B cell (primary cell): ENCODE data around the gene RPA3. TPM values are rescaled to one million over a fixed set of nuclear protein-coding genes. Genes with fewer than 3 reads are reported as not detected.

Experiments used
- ATAC-seq: fragments of 200-7000 bp; cut with Tn5 transposase; one replicate; pipeline ENCODE4 v1.10.0; 2021; ENCODE audit warnings: low read depth, mild to moderate bottlenecking, moderate number of reproducible peaks, moderate library complexity
- CTCF ChIA-PET: fragments of 350-600 bp; sonication (Branson Sonifier 250); formaldehyde crosslinking; loops from one replicate; lab custom pipeline; 2021; ENCODE audit warnings: antibody characterized with exemption, inconsistent platforms; lab: Charles Lee
- POLR2A ChIA-PET: fragments of 350-600 bp; sonication (Branson Sonifier 250); formaldehyde crosslinking; loops from one replicate; lab custom pipeline; 2021; ENCODE audit warnings: antibody characterized with exemption; lab: Charles Lee
- DNase-seq: peaks from one replicate; pipeline ENCODE4 v3.0.0; 2013
- H2AFZ ChIP-seq: 2 replicates; pipeline ENCODE4 v1.6.1; 2012; ENCODE audit warnings: mild to moderate bottlenecking, low read depth, low read length; ENCODE audit not compliant: insufficient read depth, poor library complexity, severe bottlenecking
- H3K27ac ChIP-seq, 2 donors: 1 replicate in 1 of 2; 2 replicates in 1 of 2; pipeline ENCODE4 v1.5.1; 2012 to 2013; ENCODE audit warnings: low read length in 2 of 2, mild to moderate bottlenecking in 2 of 2, moderate library complexity in 1 of 2
- H3K27me3 ChIP-seq, 4 experiments: fragments of 200-600 bp in 1 of 4; sonication (generic) in 1 of 4; replicated peaks in 1 of 4; 1 replicate in 2 of 4; 2 replicates in 2 of 4; pipeline versions ENCODE4 v1.6.1 to v1.7.0; 2013 to 2016; ENCODE audit warnings: low read length in 3 of 4, mild to moderate bottlenecking in 2 of 4, mixed read lengths in 1 of 4, moderate library complexity in 1 of 4; ENCODE audit not compliant: insufficient read depth in 4 of 4, control insufficient read depth in 3 of 4; ENCODE audit errors: control extremely low read depth in 1 of 4
- H3K36me3 ChIP-seq, 2 experiments: replicated peaks in 1 of 2; 1 replicate in 1 of 2; 2 replicates in 1 of 2; pipeline versions ENCODE4 v1.6.1 to v1.7.1; 2013; ENCODE audit warnings: low read length in 1 of 2; ENCODE audit not compliant: insufficient read depth in 2 of 2, control insufficient read depth in 1 of 2; ENCODE audit errors: control extremely low read depth in 1 of 2, extremely low read depth in 1 of 2
- H3K4me1 ChIP-seq, 2 donors: fragments of 200-600 bp in 1 of 2; sonication (generic) in 1 of 2; 1 replicate in 1 of 2; 2 replicates in 1 of 2; pipeline versions ENCODE4 v1.5.1 to v1.6.1; 2013 to 2017; ENCODE audit warnings: low read length in 2 of 2; ENCODE audit not compliant: control insufficient read depth in 2 of 2, insufficient read depth in 2 of 2
- H3K4me2 ChIP-seq: replicated peaks from 2 replicates; pipeline ENCODE3; 2012; ENCODE audit warnings: mild to moderate bottlenecking, low read depth, low read length; ENCODE audit not compliant: poor library complexity, severe bottlenecking
- H3K4me3 ChIP-seq, 5 experiments: fragments of 200-600 bp in 1 of 5; sonication (generic) in 1 of 5; 1 replicate in 3 of 5; 2 replicates in 2 of 5; pipeline versions ENCODE4 v1.5.1 to v1.7.0; 2011 to 2016; ENCODE audit warnings: low read length in 4 of 5, mild to moderate bottlenecking in 4 of 5, low read depth in 2 of 5, control low read depth in 1 of 5, moderate library complexity in 1 of 5; ENCODE audit not compliant: insufficient read depth in 1 of 5; ENCODE audit errors: control extremely low read depth in 1 of 5, extremely low read depth in 1 of 5
- H3K79me2 ChIP-seq: fragments of 200-600 bp; sonication (generic); one replicate; pipeline ENCODE4 v1.6.0; 2016; ENCODE audit warnings: low read length; ENCODE audit not compliant: control insufficient read depth, insufficient read depth
- H3K9ac ChIP-seq: fragments of 200-600 bp; sonication (generic); 2 replicates; pipeline ENCODE4 v1.6.1; 2017; ENCODE audit warnings: mild to moderate bottlenecking, low read length, moderate library complexity
- H3K9me3 ChIP-seq, 3 donors: one replicate each; pipeline versions ENCODE4 v1.6.1 to v1.7.1; 2013; ENCODE audit warnings: low read length in 2 of 3; ENCODE audit not compliant: control insufficient read depth in 2 of 3, insufficient read depth in 1 of 3; ENCODE audit errors: control extremely low read depth in 1 of 3
- H4K20me1 ChIP-seq: 2 replicates; pipeline ENCODE4 v1.6.0; 2012; ENCODE audit warnings: mild to moderate bottlenecking, low read length; ENCODE audit not compliant: insufficient read depth, control insufficient read depth, poor library complexity, severe bottlenecking
- H3K27ac Mint-ChIP-seq: one replicate; pipeline ENCODE4 v1.8.0; 2021; ENCODE audit warnings: mixed read lengths
- H3K27me3 Mint-ChIP-seq: one replicate; pipeline ENCODE4 v1.8.0; 2021; ENCODE audit warnings: mixed read lengths
- H3K4me1 Mint-ChIP-seq: one replicate; pipeline ENCODE4 v1.8.0; 2021; ENCODE audit warnings: mixed read lengths
- H3K4me3 Mint-ChIP-seq: one replicate; pipeline ENCODE4 v1.8.0; 2021; ENCODE audit warnings: mixed read lengths
- H3K9me3 Mint-ChIP-seq: one replicate; pipeline ENCODE4 v1.8.0; 2022; ENCODE audit warnings: mixed read lengths; ENCODE audit not compliant: insufficient read depth
- CTCF ChIP-seq: fragments of 200-600 bp; IDR thresholded peaks from one replicate; pipeline ENCODE4 v1.8.0; 2022; ENCODE audit warnings: antibody characterized with exemption, mild to moderate bottlenecking
- EZH2 ChIP-seq: IDR thresholded peaks from 2 replicates; pipeline ENCODE4 v1.6.1; 2012; ENCODE audit warnings: borderline replicate concordance, low read depth, mild to moderate bottlenecking, moderate library complexity, low read length; ENCODE audit not compliant: insufficient read depth, poor library complexity, severe bottlenecking
- WGBS: methylation state at CpG from one replicate; pipeline ENCODE4 v1.1.5; 2013; ENCODE audit warnings: missing lambda C conversion rate; ENCODE audit not compliant: insufficient coverage; 5-methylcytosine and 5-hydroxymethylcytosine counted together
- intact Hi-C: fragments of 100-400 bp; cut with micrococcal nuclease; formaldehyde crosslinking; loops from one replicate; pipeline ENCODE4 v1.10.0; 2022
- polyA plus RNA-seq: library from polyadenylated mRNA; depleted of rRNA; stranded (reverse); fragments of >200 nt; gene quantifications from 2 replicates; pipeline ENCODE4 v1.2.3, GENCODE V29; 2012
- total RNA-seq, 2 donors: library from RNA; stranded (reverse); fragments of 120-200 nt in 1 of 2; gene quantifications; 1 replicate in 1 of 2; 2 replicates in 1 of 2; pipeline versions ENCODE4 v1.2.3 to v1.2.4, GENCODE V29; 2013 to 2022

RPA3 gene
- total and polyA plus RNA-seq, 2 donors (not counting 1 experiment from before 2014, with no cell fraction given): 25.6 to 49.3 TPM

GRCh38 chr7:7706101-7706511 is 12.3 kb downstream of the RPA3 start:
- no peak for ATAC-seq
- no CpG with 5 or more reads among the region's 1 CpG for WGBS

GRCh38 chr7:7705318-7705717 is 13.1 kb downstream of the RPA3 start:
- intact Hi-C loops: no loop called here
- no peaks in the 10 kb centered on the region for H3K27me3 Mint-ChIP-seq
- Histone ChIP-seq H4K20me1 (peaks cover 8% of the 10 kb centered on the region), H3K4me2 (no peak overlapping the region), H3K36me3 (no peaks in the 10 kb centered on the region), H3K27me3 (no peaks in the 10 kb centered on the region), H3K4me3 (no peak overlapping the region), H2AFZ (no peak overlapping the region), H3K27ac (no peak overlapping the region), H3K4me1 (peaks cover 12 to 17% of the 10 kb centered on the region in 2 donors), H3K9ac (no peak overlapping the region), H3K79me2 (peaks cover 14% of the 10 kb centered on the region), H3K9me3 (no peaks in the 10 kb centered on the region)
- no peaks in the 10 kb centered on the region for H3K9me3 Mint-ChIP-seq
- no peak for ATAC-seq
- H3K4me3 Mint-ChIP-seq: no peak overlapping the region
- WGBS: no CpG with 5 or more reads among the region's 2 CpGs
- no peak for DNase-seq
- POLR2A ChIA-PET: no interaction called here
- no peak overlapping the region for H3K27ac Mint-ChIP-seq
- TF ChIP-seq EZH2: no peak
- no peak for TF ChIP-seq CTCF
- peaks cover 43% of the 10 kb centered on the region for H3K4me1 Mint-ChIP-seq
- CTCF ChIA-PET: no interaction called here

More at GRCh38 chr7:7706101-7706511, 12.3 kb downstream of the RPA3 start:
- Histone ChIP-seq H3K9me3 (no peaks in the 10 kb centered on the region), H3K79me2 (peaks cover 20% of the 10 kb centered on the region), H3K27me3 (no peaks in the 10 kb centered on the region), H3K4me3 (no peak overlapping the region), H3K36me3 (no peaks in the 10 kb centered on the region), H4K20me1 (peaks cover 8% of the 10 kb centered on the region), H3K9ac (no peak overlapping the region), H3K27ac (no peak overlapping the region), H3K4me2 (peak overlapping the region; percentile 4), H3K4me1 (peaks cover 12 to 17% of the 10 kb centered on the region in 2 donors), H2AFZ (no peak overlapping the region)
- POLR2A ChIA-PET: no interaction called here
- TF ChIP-seq CTCF (no peak), EZH2 (no peak)
- H3K4me3 Mint-ChIP-seq: peak overlapping the region; percentile 70
- no peaks in the 10 kb centered on the region for H3K27me3 Mint-ChIP-seq
- H3K4me1 Mint-ChIP-seq: peaks cover 39% of the 10 kb centered on the region
- CTCF ChIA-PET: no interaction called here
- H3K9me3 Mint-ChIP-seq: no peaks in the 10 kb centered on the region
- DNase-seq: peak; percentile 21
- intact Hi-C loops: no loop called here
- peak overlapping the region; percentile 57 for H3K27ac Mint-ChIP-seq
